NB4 (cell line): ENCODE measurements around the gene CACNA2D4.

ENCODE experiments used
- MAX ChIP-seq: IDR thresholded peaks from 2 replicates; pipeline ENCODE4 v1.6.1; 2011; ENCODE audit warnings: low read depth, low read length
- TF ChIP-seq, protein P1 (sequence below): IDR thresholded peaks from one replicate; pipeline ENCODE4 v1.5.1; 2012; ENCODE audit warnings: low read depth, low read length

GRCh38 chr12:1872001-1872400, 46.5 kb downstream of the CACNA2D4 start:
- no peak for TF ChIP-seq MAX
- TF ChIP-seq, protein P1, sequence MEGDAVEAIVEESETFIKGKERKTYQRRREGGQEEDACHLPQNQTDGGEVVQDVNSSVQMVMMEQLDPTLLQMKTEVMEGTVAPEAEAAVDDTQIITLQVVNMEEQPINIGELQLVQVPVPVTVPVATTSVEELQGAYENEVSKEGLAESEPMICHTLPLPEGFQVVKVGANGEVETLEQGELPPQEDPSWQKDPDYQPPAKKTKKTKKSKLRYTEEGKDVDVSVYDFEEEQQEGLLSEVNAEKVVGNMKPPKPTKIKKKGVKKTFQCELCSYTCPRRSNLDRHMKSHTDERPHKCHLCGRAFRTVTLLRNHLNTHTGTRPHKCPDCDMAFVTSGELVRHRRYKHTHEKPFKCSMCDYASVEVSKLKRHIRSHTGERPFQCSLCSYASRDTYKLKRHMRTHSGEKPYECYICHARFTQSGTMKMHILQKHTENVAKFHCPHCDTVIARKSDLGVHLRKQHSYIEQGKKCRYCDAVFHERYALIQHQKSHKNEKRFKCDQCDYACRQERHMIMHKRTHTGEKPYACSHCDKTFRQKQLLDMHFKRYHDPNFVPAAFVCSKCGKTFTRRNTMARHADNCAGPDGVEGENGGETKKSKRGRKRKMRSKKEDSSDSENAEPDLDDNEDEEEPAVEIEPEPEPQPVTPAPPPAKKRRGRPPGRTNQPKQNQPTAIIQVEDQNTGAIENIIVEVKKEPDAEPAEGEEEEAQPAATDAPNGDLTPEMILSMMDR: no peak
